GM15510 (cell line): ENCODE measurements around the gene TSHZ2.

Experiments
- POLR2A ChIP-seq: IDR thresholded peaks from 3 replicates; pipeline ENCODE4 v1.6.1; 2011; ENCODE audit warnings: borderline replicate concordance; ENCODE audit not compliant: insufficient read length; ENCODE audit errors: extremely low read depth

TSHZ2 gene

GRCh38 chr20:53359425-53359824 lies 387.3 kb downstream of the TSHZ2 start:
- TF ChIP-seq POLR2A: no peak

DNA sequence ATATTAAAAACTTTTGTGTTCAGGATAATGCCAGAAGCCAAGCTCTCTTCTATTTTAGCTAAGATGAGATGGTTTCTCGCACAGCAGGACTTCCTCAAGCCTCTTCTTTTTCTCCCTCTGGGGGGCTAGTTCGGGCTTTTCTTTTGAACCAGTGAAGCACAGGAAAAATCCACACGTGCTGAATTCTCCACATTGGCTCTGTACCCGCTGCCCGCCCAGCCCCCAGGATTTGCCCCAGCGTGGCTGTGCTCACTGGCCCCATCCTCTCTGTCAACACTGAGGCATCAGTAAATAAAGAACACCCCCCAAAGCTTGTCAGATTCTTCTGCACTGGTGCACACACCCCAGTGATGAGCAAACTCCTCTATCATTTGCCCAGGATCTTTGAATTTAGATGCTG lies 388.7 kb downstream of the TSHZ2 start:
- TF ChIP-seq POLR2A: no peak

GRCh38 chr20:53362736-53363135 lies 390.6 kb downstream of the TSHZ2 start:
- TF ChIP-seq POLR2A: no peak

GRCh38 chr20:53364646-53365045 lies 392.5 kb downstream of the TSHZ2 start:
- TF ChIP-seq POLR2A: no peak

DNA sequence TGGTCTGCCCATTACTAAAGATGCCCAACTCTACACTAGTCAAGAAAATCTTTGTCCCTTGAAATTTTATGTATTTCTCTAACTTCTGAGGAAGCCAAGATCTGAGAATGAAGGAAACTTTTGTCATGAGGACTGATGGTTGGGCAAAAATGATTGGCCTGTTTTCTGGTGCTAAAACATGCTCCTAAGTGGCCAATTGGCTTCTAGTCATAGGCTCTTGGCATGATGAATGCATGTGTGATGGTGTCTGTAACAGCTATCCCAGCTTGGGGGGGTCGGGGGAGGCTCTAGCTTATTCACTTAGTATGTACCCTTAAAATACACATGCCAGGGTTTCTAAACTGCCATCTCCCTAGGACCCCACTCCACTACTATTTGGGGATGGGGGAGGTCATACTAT lies 392.9 kb downstream of the TSHZ2 start:
- TF ChIP-seq POLR2A: no peak

- no peak for TF ChIP-seq POLR2A
Observed at GRCh38 chr20:53365539-53366075, 393.4 kb downstream of the TSHZ2 start.

- TF ChIP-seq POLR2A: no peak
Observed at GRCh38 chr20:53369871-53370270, 397.7 kb downstream of the TSHZ2 start.

- no peak for TF ChIP-seq POLR2A
Observed at GRCh38 chr20:53370345-53370961, 398.3 kb downstream of the TSHZ2 start.

DNA sequence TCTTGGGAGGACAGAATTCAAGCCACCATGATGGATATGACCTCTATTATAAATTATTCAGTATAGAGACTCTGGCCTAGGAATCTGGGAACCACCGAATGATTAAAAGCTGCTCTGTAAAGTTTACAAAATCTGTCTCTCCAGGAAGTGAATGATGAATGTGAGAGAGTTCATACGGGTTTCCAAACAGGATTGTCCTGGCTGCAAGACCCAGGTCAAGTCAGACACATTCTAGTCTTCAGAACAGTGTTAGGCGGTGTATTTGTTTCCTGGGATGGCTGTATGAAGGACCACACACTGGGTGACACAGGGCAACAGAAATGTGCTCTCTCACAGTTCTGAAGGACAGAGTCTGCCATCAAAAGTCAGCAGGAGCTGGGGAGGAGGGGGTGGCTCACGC lies 399.1 kb downstream of the TSHZ2 start:
- TF ChIP-seq POLR2A: no peak

GRCh38 chr20:53376021-53376420 lies 403.9 kb downstream of the TSHZ2 start:
- TF ChIP-seq POLR2A: no peak

GRCh38 chr20:53379014-53379832 lies 407.1 kb downstream of the TSHZ2 start:
- TF ChIP-seq POLR2A: no peak

GRCh38 chr20:53379833-53380120 lies 407.6 kb downstream of the TSHZ2 start:
- no peak for TF ChIP-seq POLR2A

DNA sequence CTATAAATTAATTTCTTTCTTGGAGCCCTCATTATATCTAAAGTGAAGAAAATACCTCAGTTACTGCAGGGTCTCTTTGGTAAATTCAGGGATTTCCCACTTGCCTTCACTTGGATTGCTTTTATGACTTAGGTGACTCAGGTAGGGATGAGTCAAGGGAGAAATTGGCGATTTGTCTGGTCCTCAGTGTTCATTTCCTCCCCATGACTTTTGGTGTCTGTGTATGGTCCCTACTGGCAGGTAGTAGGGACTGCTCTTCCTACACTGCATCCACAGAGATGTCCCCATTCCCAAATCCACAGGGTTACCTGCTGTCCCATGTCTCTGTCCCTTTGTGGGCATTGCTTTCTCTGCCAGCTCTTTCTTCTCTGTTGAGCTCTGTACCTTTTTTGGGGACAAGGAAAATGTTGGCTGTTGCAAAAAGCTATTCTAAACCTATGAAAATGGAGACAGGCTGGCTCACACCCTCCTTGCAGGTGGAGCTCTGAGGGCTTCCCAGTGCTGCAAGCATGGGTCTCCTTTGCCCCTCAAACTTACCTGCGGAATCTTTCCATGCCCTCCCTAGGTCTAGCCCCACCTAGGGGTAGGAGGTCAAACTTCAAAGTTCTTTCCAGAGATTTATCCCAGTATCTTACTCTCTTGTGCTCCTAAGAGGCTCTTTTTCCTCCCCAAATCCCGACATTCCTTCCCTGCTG lies 409.6 kb downstream of the TSHZ2 start:
- no peak for TF ChIP-seq POLR2A

- TF ChIP-seq POLR2A: no peak
Observed at GRCh38 chr20:53382263-53382844, 410.2 kb downstream of the TSHZ2 start.

DNA sequence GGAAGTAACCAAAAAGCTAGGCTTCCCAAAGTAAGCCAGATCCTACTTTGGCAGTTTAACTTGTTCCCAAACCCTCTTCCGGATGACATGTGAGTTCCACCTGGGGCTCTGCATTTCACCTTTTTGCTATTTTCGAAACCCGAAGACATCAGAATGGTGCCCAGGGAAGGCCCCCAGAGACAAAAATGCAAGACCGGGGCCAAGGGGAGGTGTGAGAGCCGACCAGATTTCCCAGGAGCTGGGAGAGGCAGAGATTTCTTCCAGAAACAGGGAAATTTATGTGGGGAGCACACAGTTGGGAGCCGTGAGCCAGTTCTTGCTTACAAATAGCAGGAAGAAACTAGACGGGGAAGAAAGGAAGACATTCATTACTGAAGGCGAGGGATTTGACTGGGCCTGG lies 411.8 kb downstream of the TSHZ2 start:
- no peak for TF ChIP-seq POLR2A
